Measurements from ENCODE around the gene AKR1C3.

DNA sequence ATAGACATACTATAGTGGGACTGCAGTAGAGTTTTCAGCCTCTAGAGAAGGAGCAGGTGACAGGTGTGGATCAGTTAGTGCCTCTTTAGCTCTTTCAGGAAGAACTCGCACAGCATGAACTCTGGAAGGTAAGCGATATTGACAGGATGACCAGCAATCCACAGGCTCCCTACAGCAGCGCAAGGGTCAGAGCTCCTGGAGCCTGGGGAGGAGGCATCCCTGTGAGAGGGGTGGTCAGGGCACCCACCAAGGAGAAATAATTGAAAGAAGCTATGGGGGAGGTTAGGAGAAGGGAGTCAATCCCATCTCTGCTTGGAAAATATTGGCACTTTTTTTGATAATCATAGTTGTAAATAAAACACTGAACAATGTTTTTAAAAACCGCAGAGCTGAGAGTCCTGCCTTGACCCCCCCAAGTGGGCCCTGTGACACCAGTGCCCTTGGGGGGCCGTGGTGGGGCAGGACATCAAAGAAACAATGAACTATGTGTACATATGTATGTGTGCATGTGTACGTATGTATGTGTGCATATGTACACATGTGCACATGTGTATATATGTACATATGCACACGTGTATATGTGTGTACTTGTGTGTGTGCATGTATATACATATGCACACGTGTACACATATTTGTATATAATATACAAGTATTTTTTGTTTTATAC, 13.8 kb downstream of the AKR1C3 start:
- TF ChIP-seq GATA3 (IDR thresholded peaks at IDR 0.05; ENCODE audit: low read depth, low read length) (no peak), GATA2 (IDR thresholded peaks at IDR 0.05; ENCODE audit: low read depth, low read length) (no peak)
